GM12875 (cell line): Measurements from ENCODE around the gene MDC1.
A peak's percentile ranks its signal among the peaks of the same experiment; 100 is the strongest.
"Not testable (repeated sequence)": the region's sequence is repeated elsewhere in the genome, so short reads cannot be mapped to it uniquely, and the experiment has no call there.

Source experiments
- H3K4me3 ChIP-seq: one replicate; pipeline ENCODE4 v1.5.1; 2011; ENCODE audit warnings: low read depth, low read length, control low read depth
- TF ChIP-seq, protein P1 (sequence below): IDR thresholded peaks from 2 replicates; pipeline ENCODE4 v1.5.1; 2011; ENCODE audit warnings: low read depth, mild to moderate bottlenecking, control low read depth, inconsistent platforms, low read length, moderate library complexity, borderline replicate concordance; ENCODE audit not compliant: insufficient read depth

The MDC1 gene

GRCh38 chr6:30725713-30726505 lies 8.8 kb upstream of the MDC1 start:
- TF ChIP-seq, protein P1, sequence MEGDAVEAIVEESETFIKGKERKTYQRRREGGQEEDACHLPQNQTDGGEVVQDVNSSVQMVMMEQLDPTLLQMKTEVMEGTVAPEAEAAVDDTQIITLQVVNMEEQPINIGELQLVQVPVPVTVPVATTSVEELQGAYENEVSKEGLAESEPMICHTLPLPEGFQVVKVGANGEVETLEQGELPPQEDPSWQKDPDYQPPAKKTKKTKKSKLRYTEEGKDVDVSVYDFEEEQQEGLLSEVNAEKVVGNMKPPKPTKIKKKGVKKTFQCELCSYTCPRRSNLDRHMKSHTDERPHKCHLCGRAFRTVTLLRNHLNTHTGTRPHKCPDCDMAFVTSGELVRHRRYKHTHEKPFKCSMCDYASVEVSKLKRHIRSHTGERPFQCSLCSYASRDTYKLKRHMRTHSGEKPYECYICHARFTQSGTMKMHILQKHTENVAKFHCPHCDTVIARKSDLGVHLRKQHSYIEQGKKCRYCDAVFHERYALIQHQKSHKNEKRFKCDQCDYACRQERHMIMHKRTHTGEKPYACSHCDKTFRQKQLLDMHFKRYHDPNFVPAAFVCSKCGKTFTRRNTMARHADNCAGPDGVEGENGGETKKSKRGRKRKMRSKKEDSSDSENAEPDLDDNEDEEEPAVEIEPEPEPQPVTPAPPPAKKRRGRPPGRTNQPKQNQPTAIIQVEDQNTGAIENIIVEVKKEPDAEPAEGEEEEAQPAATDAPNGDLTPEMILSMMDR, result no peak
- H3K4me3 ChIP-seq, result no peak overlapping the region

DNA sequence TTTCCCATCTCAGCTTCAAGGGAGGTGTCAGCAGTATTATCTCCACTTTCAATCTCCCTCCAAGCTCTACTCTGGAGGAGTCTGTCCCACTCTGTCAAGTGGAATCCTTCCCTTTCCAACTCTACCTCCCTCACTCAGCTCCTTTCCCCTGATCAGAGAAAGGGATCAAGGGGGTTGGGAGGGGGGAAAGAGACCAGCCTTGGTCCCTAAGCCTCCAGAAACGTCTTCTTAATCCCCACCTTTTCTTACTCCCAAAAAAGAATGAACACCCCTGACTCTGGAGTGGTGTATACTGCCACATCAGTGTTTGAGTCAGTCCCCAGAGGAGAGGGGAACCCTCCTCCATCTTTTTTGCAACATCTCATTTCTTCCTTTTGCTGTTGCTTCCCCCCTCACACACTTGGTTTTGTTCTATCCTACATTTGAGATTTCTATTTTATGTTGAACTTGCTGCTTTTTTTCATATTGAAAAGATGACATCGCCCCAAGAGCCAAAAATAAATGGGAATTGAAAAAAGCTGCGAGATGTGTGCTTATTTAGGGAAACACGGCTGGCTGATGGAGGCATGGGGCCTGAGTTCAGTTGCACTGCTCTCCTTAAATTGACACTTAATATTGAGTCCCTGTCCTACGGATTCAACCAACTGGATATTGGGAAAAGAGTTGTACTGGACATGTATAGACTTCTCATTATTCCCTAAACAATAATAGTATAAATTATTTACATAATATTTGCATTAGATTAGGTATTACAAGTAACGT lies 8.0 kb upstream of the MDC1 start:
- TF ChIP-seq, protein P1, result no peak
- H3K4me3 ChIP-seq, result no peak overlapping the region

GRCh38 chr6:30723843-30724741 lies 7.0 kb upstream of the MDC1 start:
- not testable (repeated sequence) for H3K4me3 ChIP-seq

GRCh38 chr6:30723159-30723842 lies 6.2 kb upstream of the MDC1 start:
- H3K4me3 ChIP-seq, result not testable (repeated sequence)

DNA sequence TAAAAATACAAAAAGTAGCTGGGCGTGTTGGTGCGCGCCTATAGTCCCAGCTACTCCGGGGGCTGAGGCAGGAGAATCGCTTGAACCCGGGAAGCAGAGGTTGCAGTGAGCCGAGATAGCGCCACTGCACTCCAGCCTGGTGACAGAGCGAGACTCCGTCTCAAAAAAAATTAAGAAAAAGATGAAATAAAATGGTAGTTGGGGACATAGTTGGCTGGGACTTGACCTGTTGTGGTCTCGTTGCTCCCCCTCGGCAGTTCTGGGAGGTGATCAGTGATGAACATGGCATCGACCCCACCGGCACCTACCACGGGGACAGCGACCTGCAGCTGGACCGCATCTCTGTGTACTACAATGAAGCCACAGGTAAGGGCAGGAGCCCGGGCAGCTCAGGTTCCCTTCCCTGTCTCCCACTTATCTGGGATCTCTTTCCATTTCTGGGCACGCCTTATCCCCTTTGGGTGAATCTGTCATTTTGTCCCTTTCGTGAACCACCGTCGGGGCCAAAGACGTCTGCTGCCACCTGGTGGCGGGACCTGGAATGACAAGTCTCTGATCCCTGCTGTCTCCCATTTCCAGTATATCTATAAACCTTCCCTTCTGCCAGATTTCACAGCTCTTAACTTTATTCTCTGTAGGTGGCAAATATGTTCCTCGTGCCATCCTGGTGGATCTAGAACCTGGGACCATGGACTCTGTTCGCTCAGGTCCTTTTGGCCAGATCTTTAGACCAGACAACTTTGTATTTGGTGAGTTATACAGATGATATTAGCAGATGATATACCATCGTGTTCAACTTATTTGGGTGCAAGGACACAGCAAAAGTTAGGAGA lies 5.4 kb upstream of the MDC1 start:
- peak overlapping the region; percentile 71 for H3K4me3 ChIP-seq
- TF ChIP-seq, protein P1, result peak; percentile 82

DNA sequence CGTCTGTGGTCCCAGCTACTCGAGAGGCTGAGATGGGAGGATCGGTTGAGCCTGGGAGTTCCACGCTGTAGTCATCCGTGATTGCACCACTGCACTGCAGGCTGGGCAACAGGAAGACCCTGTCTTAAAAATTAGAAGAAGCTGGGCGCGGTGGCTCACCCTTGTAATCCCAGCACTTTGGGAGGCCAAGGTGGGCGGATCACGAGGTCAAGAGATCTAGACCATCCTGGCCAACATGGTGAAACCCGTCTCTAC lies 4.9 kb upstream of the MDC1 start:
- H3K4me3 ChIP-seq, result peak overlapping the region; percentile 71

DNA sequence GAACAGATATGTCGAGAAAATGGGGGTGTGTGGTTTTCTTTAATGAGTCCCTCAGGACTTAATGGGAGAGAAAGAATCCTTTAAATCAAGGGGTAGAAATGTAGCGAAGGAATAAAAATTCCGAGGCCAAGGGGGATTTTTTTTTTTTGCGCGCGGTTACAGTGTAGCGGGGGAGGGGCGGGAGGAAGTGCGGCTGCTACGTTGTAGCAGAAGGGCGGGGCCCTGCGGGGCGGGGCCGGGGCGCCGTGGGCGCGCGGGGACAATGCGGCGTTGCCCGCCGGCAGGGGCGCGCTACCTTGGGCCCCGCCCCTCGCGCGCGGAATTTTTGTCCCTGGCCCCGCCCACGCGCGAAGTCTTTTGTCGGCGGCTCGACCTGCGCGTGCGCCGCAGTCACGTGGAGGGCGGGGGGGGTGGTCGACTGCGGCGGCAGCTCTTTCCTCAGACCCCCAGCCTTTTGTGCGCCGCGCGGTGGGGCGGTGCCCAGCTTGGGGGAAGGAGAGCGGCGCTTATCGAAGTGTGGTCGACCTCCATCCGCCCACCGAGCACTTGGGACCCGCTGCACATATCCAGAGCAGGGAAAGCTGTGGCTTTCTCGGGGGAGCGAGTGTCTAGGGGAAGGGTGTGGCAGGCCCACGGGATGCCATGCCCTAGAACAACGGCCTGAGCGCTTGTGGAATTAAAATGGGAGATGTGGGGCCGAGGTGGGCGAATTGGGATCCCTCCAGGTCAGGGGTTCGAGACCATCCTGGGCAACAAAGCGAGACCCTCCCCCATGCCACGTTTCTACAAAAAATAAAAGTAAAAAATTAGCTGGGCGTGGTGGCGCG lies 4.3 kb upstream of the MDC1 start:
- TF ChIP-seq, protein P1, result peak; percentile 42; the same call in 1 of the 2 replicates
- H3K4me3 ChIP-seq, result peak overlapping the region; percentile 71
